GM10248 (cell line): Measurements from ENCODE around the gene CCDC138.

Experiments used
- CTCF ChIA-PET: fragments of 300-600 bp; sonication (Branson Sonifier 250); formaldehyde crosslinking; extraction: SDS; loops from one replicate; lab custom pipeline; 2021; ENCODE audit warnings: antibody characterized with exemption; lab: Yijun Ruan, JAX
- POLR2A ChIA-PET: fragments of 350-650 bp; sonication (Branson Sonifier 250); formaldehyde crosslinking; extraction: SDS; loops from one replicate; lab custom pipeline; 2020; ENCODE audit warnings: antibody characterized with exemption; lab: Yijun Ruan, JAX
- DNase-seq: peaks from one replicate; pipeline ENCODE4 v3.0.0; 2012; ENCODE audit errors: extremely low spot score
- TF ChIP-seq, protein P1 (sequence below): IDR thresholded peaks from 2 replicates; pipeline ENCODE4 v1.5.1; 2012; ENCODE audit warnings: mild to moderate bottlenecking, low read depth; ENCODE audit errors: extremely low read depth, missing control alignments, control extremely low read depth

CCDC138 gene

DNA sequence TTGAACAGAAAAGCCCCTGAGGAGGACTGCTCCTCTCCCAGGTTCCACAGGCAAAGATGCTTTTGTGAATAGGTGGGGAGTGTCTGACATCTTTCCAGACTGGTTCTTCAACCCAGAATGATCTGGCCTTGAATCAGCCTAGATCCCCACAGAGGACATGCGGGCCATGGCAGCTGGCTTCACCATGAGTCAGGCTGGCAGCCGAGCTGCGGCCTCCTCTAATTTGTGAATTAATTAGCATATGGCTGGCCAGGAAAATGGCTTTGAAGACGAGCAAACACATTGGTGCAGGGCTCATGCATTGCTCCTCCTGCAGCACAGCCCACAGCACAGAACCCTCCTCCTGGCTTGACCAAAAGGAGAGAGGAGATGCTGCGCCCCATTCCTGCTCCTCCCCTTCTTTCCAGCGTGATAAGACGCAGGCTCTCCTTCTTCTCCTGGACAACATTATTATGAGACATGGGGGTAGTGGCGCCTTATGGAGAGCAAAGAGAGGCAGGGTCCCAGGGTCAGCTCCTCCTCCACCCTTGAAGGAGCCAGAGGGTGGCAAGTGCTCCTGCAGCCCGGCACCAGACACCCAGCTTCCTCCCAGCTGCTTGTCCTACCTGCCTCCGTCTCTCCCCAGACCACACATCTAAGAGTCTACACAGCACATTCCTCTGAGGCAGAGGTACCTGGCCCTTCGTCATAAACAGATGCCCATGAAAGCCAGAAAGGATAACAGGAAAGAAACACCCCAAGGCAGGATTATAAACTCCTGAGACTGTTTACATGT lies 135.8 kb downstream of the CCDC138 start:
- ChIA-PET CTCF (no interaction called here), POLR2A (no interaction called here)
- DNase-seq, result no peak
- TF ChIP-seq, protein P1, sequence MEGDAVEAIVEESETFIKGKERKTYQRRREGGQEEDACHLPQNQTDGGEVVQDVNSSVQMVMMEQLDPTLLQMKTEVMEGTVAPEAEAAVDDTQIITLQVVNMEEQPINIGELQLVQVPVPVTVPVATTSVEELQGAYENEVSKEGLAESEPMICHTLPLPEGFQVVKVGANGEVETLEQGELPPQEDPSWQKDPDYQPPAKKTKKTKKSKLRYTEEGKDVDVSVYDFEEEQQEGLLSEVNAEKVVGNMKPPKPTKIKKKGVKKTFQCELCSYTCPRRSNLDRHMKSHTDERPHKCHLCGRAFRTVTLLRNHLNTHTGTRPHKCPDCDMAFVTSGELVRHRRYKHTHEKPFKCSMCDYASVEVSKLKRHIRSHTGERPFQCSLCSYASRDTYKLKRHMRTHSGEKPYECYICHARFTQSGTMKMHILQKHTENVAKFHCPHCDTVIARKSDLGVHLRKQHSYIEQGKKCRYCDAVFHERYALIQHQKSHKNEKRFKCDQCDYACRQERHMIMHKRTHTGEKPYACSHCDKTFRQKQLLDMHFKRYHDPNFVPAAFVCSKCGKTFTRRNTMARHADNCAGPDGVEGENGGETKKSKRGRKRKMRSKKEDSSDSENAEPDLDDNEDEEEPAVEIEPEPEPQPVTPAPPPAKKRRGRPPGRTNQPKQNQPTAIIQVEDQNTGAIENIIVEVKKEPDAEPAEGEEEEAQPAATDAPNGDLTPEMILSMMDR, result no peak

DNA sequence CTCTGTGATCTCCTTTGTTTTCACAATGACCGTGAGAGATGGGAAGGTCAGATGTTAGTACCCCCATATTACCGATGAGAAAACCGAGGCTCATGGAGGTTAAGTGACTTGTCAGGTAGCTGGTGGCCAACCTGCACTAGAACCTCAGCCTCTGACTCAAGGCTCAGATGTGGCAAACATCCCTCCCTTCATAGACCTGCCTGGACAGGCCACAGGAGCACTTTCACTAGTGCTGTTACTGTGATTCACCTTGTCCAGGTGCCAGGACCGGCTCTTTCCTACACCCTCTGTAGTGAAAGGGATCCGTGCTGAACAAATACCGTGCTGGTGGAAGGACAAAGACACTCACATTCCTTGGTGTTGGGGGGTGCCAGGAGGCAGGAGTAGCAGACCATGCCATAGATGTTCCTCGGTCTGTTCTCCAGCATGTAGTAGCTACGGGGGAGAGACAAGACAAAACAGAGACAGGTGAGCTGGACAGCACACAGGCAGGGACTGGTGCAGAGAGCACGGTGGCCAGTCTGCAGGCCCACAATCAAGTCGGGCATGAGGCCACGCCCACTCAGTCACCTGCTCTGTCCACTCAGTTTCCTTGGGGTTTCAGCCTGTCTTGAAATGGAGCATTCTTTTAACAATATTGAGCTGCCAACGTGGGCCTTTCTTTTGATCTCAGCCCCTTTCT lies 136.6 kb downstream of the CCDC138 start:
- TF ChIP-seq, protein P1, result no peak
- CTCF ChIA-PET, result interaction anchor here (1.3 kb wide), 1 partner anchor 11 kb away, joined by 3 read pairs; no protein-coding TSS in a partner anchor
- POLR2A ChIA-PET, result no interaction called here
- no peak for DNase-seq

DNA sequence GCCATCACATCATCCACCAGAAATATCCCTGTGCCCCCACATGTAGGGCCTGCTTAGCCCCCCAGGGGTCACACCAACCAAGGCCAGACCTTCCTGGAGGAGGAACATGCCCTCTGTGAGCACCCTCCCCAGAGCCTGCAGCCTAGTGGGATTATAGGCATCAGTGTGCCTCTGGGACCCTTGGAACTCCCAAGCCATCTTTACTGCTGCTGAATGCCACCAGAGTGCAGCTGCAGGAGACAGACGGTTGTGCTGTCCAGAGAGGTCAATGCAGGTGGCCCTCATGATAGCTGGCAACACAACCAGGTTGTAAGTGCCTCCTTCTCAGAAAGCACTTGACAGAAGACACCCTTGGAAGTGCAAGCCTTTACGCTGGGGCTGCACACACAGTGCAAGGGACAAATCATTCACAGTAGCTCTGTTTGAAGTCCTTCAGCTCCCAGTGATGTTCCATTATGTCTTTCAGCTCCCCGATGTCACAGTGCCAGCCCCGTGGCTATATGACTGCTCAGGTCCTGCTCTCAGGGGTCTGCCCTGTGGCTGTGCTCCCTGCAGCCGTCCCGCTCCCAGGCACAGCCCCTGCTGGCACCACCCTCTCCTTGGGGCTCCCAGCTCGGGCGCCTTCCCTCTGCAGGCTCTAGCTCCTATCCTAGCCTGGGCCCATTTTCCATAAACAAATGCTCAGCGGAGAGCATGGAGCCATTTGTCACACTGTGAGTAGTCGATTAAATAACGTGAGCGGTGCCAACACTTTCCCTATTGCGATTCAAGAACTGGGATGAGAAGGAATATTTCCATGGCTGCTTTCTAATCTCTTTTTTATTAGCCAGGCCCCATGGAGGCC lies 137.4 kb downstream of the CCDC138 start:
- POLR2A ChIA-PET, result no interaction called here
- DNase-seq, result no peak
- TF ChIP-seq, protein P1, result no peak
- CTCF ChIA-PET, result interaction anchor here (1.3 kb wide), 1 partner anchor 12 kb away, joined by 3 read pairs; no protein-coding TSS in a partner anchor

DNA sequence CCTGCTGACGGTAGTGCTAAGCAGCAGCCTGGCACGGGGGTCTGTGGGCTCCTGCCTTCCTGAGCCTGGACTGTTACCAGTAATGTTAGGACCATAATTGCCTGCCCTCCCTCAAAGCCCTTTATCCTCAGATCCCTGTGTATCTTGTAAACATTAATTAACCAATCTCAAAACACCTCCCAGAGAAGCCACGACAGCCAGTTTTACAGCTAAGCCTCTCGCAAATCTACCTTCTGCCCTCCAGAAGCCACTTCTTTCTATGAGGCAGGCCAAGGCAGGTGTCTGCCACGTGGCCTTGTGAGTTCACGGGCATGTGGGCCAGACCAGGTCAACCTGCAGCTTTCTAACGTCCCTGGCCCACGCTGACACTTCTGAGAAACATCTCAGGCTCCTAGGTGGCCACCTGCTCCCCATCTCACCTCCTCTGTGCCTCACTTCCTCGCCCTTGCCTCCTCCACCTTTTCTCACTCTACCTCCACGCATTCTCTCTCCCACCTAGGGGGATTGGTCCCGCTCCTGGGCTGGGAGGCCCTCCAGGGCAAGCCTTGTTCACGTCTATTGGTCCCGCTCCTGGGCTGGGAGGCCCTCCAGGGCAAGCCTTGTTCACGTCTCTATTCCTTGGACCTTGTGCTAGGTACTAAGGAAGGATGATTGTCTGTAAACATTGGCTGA lies 138.1 kb downstream of the CCDC138 start:
- TF ChIP-seq, protein P1, result no peak
- ChIA-PET POLR2A (no interaction called here), CTCF (interaction anchor here (1.3 kb wide), 1 partner anchor 13 kb away, joined by 3 read pairs; no protein-coding TSS in a partner anchor)
- DNase-seq, result no peak

DNA sequence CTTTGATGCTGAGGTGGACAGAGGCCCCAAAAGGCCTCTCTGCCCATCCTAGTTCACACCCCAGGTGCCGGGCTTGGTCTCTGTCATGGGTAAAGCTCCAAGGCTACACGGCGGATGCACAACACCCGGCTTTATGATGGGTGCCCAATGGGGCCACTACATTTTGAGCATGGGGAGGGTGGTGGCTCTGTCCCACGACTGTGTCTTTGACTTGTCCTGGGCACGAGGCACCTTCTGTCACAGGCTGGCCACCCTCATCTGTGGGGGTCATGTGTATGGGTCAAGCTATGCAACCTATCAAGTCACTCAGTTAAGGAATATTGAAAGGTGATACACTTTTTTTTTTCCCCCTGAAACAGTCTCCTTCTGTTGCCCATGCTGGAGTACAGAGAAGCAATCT lies 138.7 kb downstream of the CCDC138 start:
- POLR2A ChIA-PET, result no interaction called here
- CTCF ChIA-PET, result no interaction called here
- TF ChIP-seq, protein P1, result no peak
- no peak for DNase-seq

DNA sequence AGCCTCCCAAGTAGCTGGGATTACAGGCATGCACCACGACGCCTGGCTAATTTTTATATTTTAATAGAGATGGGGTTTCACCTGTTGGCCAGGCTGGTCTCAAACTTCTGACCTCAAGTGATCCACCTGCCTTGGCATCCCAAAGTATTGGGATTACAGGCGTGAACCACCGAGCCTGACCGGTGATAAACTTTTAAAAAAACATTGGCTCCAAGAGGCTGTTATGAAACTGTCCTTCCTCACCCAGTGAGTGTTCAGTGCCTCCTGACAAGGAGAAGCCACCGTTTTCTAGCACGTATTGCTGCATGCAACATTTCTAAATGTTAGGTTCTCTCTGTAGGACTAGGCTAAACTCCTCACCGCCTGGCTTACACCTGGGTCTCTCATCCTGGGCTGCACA lies 139.2 kb downstream of the CCDC138 start:
- no peak for DNase-seq
- TF ChIP-seq, protein P1, result no peak
- ChIA-PET CTCF (no interaction called here), POLR2A (no interaction called here)
